OCI-LY7 (cell line): ENCODE measurements around the gene DPEP2. TPM values are rescaled to one million over a fixed set of nuclear protein-coding genes. Genes with fewer than 3 reads are reported as not detected.

Experiments
- BruUV-seq: library from RNA; stranded (reverse); fragments of 400-500 nt; replicated peaks from 2 replicates; lab custom pipeline; 2021; lab: Mats Ljungman, UMichigan
- CTCF ChIA-PET: fragments of 300-600 bp; sonication (Branson Sonifier 250); formaldehyde crosslinking; loops from one replicate; lab custom pipeline; 2022; ENCODE audit warnings: antibody characterized with exemption; ENCODE audit not compliant: unreplicated experiment; lab: Charles Lee
- POLR2A ChIA-PET: fragments of 300-600 bp; sonication (Branson Sonifier 250); formaldehyde crosslinking; loops from one replicate; lab custom pipeline; 2022; ENCODE audit warnings: antibody characterized with exemption; lab: Charles Lee
- DNase-seq: peaks from one replicate; pipeline ENCODE4 v3.0.0-alpha.2; 2015; ENCODE audit warnings: low spot score
- H2AFZ ChIP-seq: fragments of 200-600 bp; sonication (generic), shearing (Covaris generic); 2 replicates; pipeline ENCODE4 v1.6.1; 2014; ENCODE audit warnings: mild to moderate bottlenecking, antibody characterized with exemption, low read length, moderate library complexity
- H3K27ac ChIP-seq: fragments of 200-600 bp; sonication (generic); 2 replicates; pipeline ENCODE4 v1.5.1; 2014; ENCODE audit warnings: mixed run types, low read depth, mild to moderate bottlenecking, moderate library complexity, low read length, inconsistent platforms; ENCODE audit not compliant: poor library complexity, severe bottlenecking
- H3K36me3 ChIP-seq: fragments of 200-600 bp; sonication (generic); 2 replicates; pipeline ENCODE4 v1.6.1; 2014; ENCODE audit warnings: mild to moderate bottlenecking, antibody characterized with exemption, low read length, moderate library complexity, mixed read lengths; ENCODE audit not compliant: insufficient read depth
- H3K4me1 ChIP-seq: fragments of 200-600 bp; sonication (generic); 2 replicates; pipeline ENCODE4 v1.5.1; 2014; ENCODE audit warnings: mild to moderate bottlenecking, low read length; ENCODE audit not compliant: insufficient read depth, poor library complexity, severe bottlenecking
- H3K4me2 ChIP-seq: fragments of 200-600 bp; sonication (generic); 2 replicates; pipeline ENCODE4 v1.6.1; 2014; ENCODE audit warnings: mild to moderate bottlenecking, low read length
- H3K4me3 ChIP-seq: fragments of 200-600 bp; sonication (generic); 2 replicates; pipeline ENCODE4 v1.5.1; 2014; ENCODE audit warnings: mild to moderate bottlenecking, low read depth, low read length; ENCODE audit not compliant: poor library complexity, severe bottlenecking
- H3K79me2 ChIP-seq: fragments of 200-600 bp; sonication (generic); 2 replicates; pipeline ENCODE4 v1.6.1; 2016; ENCODE audit warnings: low read depth, mild to moderate bottlenecking, low read length, moderate library complexity, mixed read lengths; ENCODE audit not compliant: insufficient read depth
- H3K9me2 ChIP-seq: fragments of 200-600 bp; sonication (generic); 2 replicates; pipeline ENCODE4 v1.6.1; 2016; ENCODE audit warnings: mild to moderate bottlenecking, low read length, mixed read lengths; ENCODE audit not compliant: insufficient read depth
- H3K9me3 ChIP-seq: fragments of 200-600 bp; sonication (generic); 2 replicates; pipeline ENCODE4 v1.6.1; 2014; ENCODE audit warnings: mild to moderate bottlenecking, mixed run types, low read length, mixed read lengths
- H4K20me1 ChIP-seq: fragments of 200-600 bp; sonication (generic); 2 replicates; pipeline ENCODE4 v1.6.1; 2014; ENCODE audit warnings: mild to moderate bottlenecking, antibody characterized with exemption, low read length, moderate library complexity, mixed read lengths; ENCODE audit not compliant: insufficient read depth
- CTCF ChIP-seq: fragments of 200-600 bp; sonication (generic); conservative IDR thresholded peaks from 2 replicates; pipeline ENCODE4 v1.5.1; 2014; ENCODE audit warnings: mild to moderate bottlenecking, antibody characterized with exemption, low read length, moderate library complexity, mixed read lengths
- EZH2phosphoT487 ChIP-seq: fragments of 200-600 bp; sonication (generic); IDR thresholded peaks from 2 replicates; pipeline ENCODE4 v1.6.1; 2018; ENCODE audit warnings: low read depth, borderline replicate concordance, mild to moderate bottlenecking, mixed run types, antibody characterized with exemption, low read length, moderate library complexity, mixed read lengths
- intact Hi-C: fragments of 100-400 bp; cut with micrococcal nuclease; formaldehyde crosslinking; loops from one replicate; pipeline ENCODE4 v1.10.0; 2022; ENCODE audit not compliant: unreplicated experiment
- total RNA-seq, 2 experiments: library from RNA; depleted of rRNA in 1 of 2; stranded (reverse); fragments of >200 nt in 1 of 2; shearing (Covaris generic) in 1 of 2; gene quantifications; 2 replicates each; pipeline ENCODE4 v1.2.3, GENCODE V29; 2014 to 2022

The DPEP2 gene
- total RNA-seq, 2 experiments from 2014 or later = 0.22 to 0.23 TPM

GRCh38 chr16:67990018-67990386 lies 9.3 kb downstream of the DPEP2 start:
- H3K4me1 ChIP-seq = peaks cover 20% of the 10 kb centered on the region
- H3K9me2 ChIP-seq = no peaks in the 10 kb centered on the region
- DNase-seq = no peak
- H4K20me1 ChIP-seq = no peaks in the 10 kb centered on the region
- H3K4me3 ChIP-seq = no peak overlapping the region
- ChIA-PET POLR2A (no interaction called here), CTCF (no interaction called here)
- no peaks in the 10 kb centered on the region for H3K79me2 ChIP-seq
- intact Hi-C loops = no loop called here
- no peak overlapping the region for H3K4me2 ChIP-seq
- no peak for TF ChIP-seq EZH2phosphoT487
- no peak for TF ChIP-seq CTCF
- no peaks in the 10 kb centered on the region for H3K36me3 ChIP-seq
- H2AFZ ChIP-seq = no peak overlapping the region
- no peak overlapping the region for H3K27ac ChIP-seq
- no peaks in the 10 kb centered on the region for H3K9me3 ChIP-seq
- BruUV-seq = no TSS peak

GRCh38 chr16:67989322-67990017 lies 9.8 kb downstream of the DPEP2 start:
- Histone ChIP-seq H3K27ac (no peak overlapping the region), H3K4me1 (peaks cover 26% of the 10 kb centered on the region), H3K79me2 (no peaks in the 10 kb centered on the region), H2AFZ (no peak overlapping the region), H3K4me3 (no peak overlapping the region), H3K36me3 (no peaks in the 10 kb centered on the region), H4K20me1 (no peaks in the 10 kb centered on the region), H3K9me3 (no peaks in the 10 kb centered on the region), H3K9me2 (no peaks in the 10 kb centered on the region), H3K4me2 (no peak overlapping the region)
- intact Hi-C loops = no loop called here
- DNase-seq = no peak
- POLR2A ChIA-PET = interaction anchor here (0.5 kb wide), 1 partner anchor 1339 kb away, joined by 3 read pairs; no protein-coding TSS in a partner anchor
- TF ChIP-seq EZH2phosphoT487 (no peak), CTCF (no peak)
- BruUV-seq = no TSS peak
- CTCF ChIA-PET = no interaction called here

DNA sequence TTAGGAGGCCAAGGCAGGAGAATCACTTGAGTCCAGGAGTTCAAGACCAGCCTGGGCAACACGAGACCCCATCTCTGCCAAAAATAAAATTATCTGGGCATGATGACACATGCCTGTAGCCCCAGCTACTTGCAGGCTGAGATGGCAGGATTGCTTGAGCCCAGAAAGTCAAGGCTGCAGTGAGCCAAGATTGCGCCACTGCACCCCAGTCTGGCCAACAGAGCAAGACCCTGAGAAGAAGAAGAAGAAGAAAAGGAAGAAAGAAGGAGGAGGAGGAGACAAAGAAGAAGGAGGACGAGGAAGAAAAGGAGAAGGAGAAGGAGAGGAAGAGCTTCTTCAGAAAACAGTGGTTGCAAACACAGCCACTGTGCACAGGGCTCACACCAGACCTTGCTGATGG lies 10.6 kb downstream of the DPEP2 start:
- no peak overlapping the region for H3K4me3 ChIP-seq
- TF ChIP-seq EZH2phosphoT487 = no peak
- ChIA-PET POLR2A (no interaction called here), CTCF (no interaction called here)
- no peaks in the 10 kb centered on the region for H3K36me3 ChIP-seq
- no peak overlapping the region for H2AFZ ChIP-seq
- no peaks in the 10 kb centered on the region for H3K9me3 ChIP-seq
- no peaks in the 10 kb centered on the region for H3K79me2 ChIP-seq
- H3K9me2 ChIP-seq = no peaks in the 10 kb centered on the region
- DNase-seq = no peak
- H4K20me1 ChIP-seq = no peaks in the 10 kb centered on the region
- intact Hi-C loops = no loop called here
- H3K4me1 ChIP-seq = peaks cover 29% of the 10 kb centered on the region
- H3K27ac ChIP-seq = no peak overlapping the region
- H3K4me2 ChIP-seq = no peak overlapping the region
- BruUV-seq = no TSS peak
